BJ (cell line): ENCODE data around the gene FBXO11. TPM values are rescaled to one million over a fixed set of nuclear protein-coding genes. Genes with fewer than 3 reads are reported as not detected.

Source experiments
- CTCF ChIA-PET: fragments of 350-600 bp; formaldehyde crosslinking; extraction: SDS; loops from one replicate; lab custom pipeline; 2021; ENCODE audit warnings: antibody characterized with exemption, inconsistent platforms; lab: Yijun Ruan, JAX
- POLR2A ChIA-PET: fragments of 300-600 bp; sonication (Branson Sonifier 250); formaldehyde crosslinking; extraction: SDS; loops from one replicate; lab custom pipeline; 2021; ENCODE audit warnings: antibody characterized with exemption; lab: Charles Lee
- DNase-seq: peaks from one replicate; pipeline ENCODE4 v3.0.0-alpha.2; 2011; ENCODE audit warnings: low read depth
- H3K27me3 ChIP-seq: 2 replicates; pipeline ENCODE4 v1.6.0; 2011; ENCODE audit warnings: low read length; ENCODE audit not compliant: control insufficient read depth, insufficient read depth
- H3K36me3 ChIP-seq: 2 replicates; pipeline ENCODE4 v1.5.1; 2011; ENCODE audit warnings: low read length; ENCODE audit not compliant: control insufficient read depth, insufficient read depth
- H3K4me3 ChIP-seq: 2 replicates; pipeline ENCODE4 v1.5.1; 2011; ENCODE audit warnings: low read depth, mild to moderate bottlenecking, control low read depth, low read length
- CTCF ChIP-seq: IDR thresholded peaks from 2 replicates; pipeline ENCODE4 v1.5.1; 2011; ENCODE audit warnings: low read depth, mild to moderate bottlenecking, control low read depth, inconsistent platforms, low read length, moderate library complexity; ENCODE audit not compliant: insufficient read depth
- polyA plus RNA-seq: library from polyadenylated mRNA; depleted of rRNA; stranded (reverse); fragments of >200 nt; gene quantifications from 2 replicates; pipeline ENCODE4 v1.2.3, GENCODE V29; 2011

The FBXO11 gene
- polyA plus RNA-seq, 1 experiment = 21.5 TPM

DNA sequence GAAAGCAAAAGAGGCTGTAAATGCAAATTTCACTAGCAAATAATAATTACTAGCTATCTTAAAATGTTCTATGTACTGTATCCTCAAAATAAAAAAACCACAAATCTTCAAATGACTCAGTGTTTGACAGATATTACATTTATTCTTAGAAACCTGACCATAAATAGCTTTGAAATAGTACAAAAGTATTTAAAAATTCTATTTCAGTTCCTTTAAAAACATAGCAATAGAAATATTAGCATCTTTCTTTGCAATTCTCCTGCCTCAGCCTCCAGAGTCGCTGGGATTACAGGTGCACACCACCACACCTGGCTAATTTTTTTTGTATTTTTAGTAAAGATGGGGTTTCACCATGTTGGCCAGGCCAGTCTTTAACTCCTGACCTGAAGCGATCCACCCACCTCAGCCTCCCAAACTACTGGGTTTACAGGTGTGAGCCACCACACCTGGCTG is 72.8 kb downstream of the FBXO11 start:
- CTCF ChIA-PET = no interaction called here
- Histone ChIP-seq H3K27me3 (no peaks in the 10 kb centered on the region), H3K4me3 (no peak overlapping the region), H3K36me3 (peaks cover 6% of the 10 kb centered on the region)
- POLR2A ChIA-PET = no interaction called here
- TF ChIP-seq CTCF = no peak
- DNase-seq = no peak

DNA sequence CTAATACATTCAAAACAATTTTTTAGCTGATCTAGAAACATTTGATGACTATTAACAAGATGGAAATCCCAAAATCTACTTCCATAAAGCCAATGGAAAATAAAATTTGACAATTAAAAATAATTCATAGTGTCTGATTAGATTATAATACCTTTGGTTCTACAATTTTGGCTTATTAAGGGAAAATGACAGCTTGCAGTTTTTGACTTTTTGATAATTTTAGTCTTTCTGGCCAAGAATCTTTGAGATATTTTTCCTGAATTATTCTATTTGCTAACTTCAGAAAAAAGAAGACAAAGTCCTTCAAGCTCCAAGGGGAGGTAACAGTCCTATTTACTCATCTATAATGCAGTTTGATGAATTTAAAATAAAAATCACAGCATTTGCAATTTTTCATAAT is 83.8 kb downstream of the FBXO11 start:
- POLR2A ChIA-PET = interaction anchor here (0.5 to 0.6 kb wide), 3 partner anchors 9 to 39 kb away, joined by 3 to 5 read pairs (median 3); partner anchors contain the start of gene MSH6

DNA sequence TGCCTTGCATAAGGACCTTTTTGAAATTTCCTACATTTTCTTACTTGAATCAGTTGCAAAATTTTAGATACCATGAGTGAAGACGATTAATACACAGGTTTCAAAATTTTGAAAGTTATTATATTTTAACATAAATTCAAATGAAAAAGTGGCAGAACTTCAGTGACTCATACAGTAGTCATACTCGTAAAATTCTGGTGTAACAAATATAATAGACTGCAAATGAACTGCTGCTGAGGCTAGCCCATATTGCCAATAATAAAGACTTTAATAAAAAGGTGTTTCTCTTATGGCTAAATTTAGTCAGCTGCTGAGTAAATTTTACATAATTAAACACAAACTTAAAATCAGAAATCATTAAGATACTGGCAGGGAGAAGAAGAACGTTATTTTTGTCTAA is 86.5 kb downstream of the FBXO11 start:
- peak; percentile 15 for DNase-seq
- POLR2A ChIA-PET = no interaction called here
- Histone ChIP-seq H3K4me3 (no peak overlapping the region), H3K36me3 (peaks cover 14% of the 10 kb centered on the region), H3K27me3 (no peaks in the 10 kb centered on the region)
- CTCF ChIA-PET = interaction anchor here (0.6 kb wide), 1 partner anchor 87 kb away, joined by 3 read pairs; no protein-coding TSS in a partner anchor
- TF ChIP-seq CTCF = no peak

More for the DNA sequence above, 83.8 kb downstream of the FBXO11 start:
- Histone ChIP-seq H3K36me3 (peaks cover 5% of the 10 kb centered on the region), H3K4me3 (no peak overlapping the region), H3K27me3 (no peaks in the 10 kb centered on the region)
- CTCF ChIA-PET = interaction anchor here (0.7 kb wide), 1 partner anchor 807 kb away, joined by 3 read pairs; no protein-coding TSS in a partner anchor
- DNase-seq = no peak
- no peak for TF ChIP-seq CTCF

DNA sequence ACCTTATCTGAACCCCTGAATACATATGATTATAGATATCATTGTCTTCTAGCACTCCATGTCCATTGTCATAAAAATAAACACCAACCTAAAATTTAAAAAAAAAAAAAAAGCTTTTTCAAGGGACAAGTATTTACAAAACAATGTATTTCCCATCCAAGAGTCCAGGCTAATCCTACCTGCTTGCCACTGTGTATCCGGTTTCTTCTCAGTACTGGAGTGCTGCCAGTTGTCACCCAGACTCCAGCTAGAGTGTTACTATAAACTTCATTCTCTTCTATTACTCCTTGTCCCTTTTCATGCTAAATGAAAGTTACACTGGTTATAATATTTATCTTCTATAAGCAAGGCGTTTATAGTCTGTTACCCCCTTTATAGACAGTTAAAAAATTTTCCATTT is 87.5 kb downstream of the FBXO11 start:
- POLR2A ChIA-PET = interaction anchor here (0.6 kb wide), 1 partner anchor 17 kb away, joined by 4 read pairs; no protein-coding TSS in a partner anchor
- TF ChIP-seq CTCF = no peak
- H3K36me3 ChIP-seq = peaks cover 12% of the 10 kb centered on the region
- no peaks in the 10 kb centered on the region for H3K27me3 ChIP-seq
- CTCF ChIA-PET = interaction anchor here (1.5 to 1.6 kb wide), 3 partner anchors 10 to 29 kb away, joined by 3 to 4 read pairs (median 3); no protein-coding TSS in a partner anchor
- no peak for DNase-seq
- H3K4me3 ChIP-seq = no peak overlapping the region

DNA sequence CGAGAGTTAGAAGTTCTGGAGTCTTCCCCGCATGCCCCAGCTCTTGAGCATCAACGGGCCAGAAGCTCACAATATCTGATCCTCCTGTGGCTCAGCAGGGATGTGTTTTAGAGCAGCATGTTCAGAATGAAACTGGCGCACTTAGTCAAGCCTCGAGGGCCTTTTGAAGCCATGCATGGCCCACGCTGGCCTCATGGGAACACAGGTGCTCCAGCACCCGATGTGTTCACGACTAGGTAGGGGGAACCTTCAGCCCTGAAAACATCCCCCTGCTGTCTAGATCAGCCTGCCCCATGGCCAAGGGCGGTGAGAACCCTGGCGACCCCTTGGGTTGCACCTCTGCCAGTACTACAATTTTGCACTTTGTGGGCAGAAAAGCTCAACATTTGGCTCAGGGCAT is 90.5 kb downstream of the FBXO11 start:
- no peak for DNase-seq
- H3K36me3 ChIP-seq = peaks cover 10% of the 10 kb centered on the region
- no peak for TF ChIP-seq CTCF
- H3K27me3 ChIP-seq = no peaks in the 10 kb centered on the region
- ChIA-PET POLR2A (no interaction called here), CTCF (interaction anchor here (1.0 kb wide), 1 partner anchor 14 kb away, joined by 3 read pairs; no protein-coding TSS in a partner anchor)
- no peak overlapping the region for H3K4me3 ChIP-seq
